ENCODE measurements around the gene GIMAP2. TPM values are rescaled to one million over a fixed set of nuclear protein-coding genes. Genes with fewer than 3 reads are reported as not detected.

GIMAP2 gene
- total and polyA plus RNA-seq, 7 donors = 5.1 to 24.9 (median 9.2) TPM

DNA sequence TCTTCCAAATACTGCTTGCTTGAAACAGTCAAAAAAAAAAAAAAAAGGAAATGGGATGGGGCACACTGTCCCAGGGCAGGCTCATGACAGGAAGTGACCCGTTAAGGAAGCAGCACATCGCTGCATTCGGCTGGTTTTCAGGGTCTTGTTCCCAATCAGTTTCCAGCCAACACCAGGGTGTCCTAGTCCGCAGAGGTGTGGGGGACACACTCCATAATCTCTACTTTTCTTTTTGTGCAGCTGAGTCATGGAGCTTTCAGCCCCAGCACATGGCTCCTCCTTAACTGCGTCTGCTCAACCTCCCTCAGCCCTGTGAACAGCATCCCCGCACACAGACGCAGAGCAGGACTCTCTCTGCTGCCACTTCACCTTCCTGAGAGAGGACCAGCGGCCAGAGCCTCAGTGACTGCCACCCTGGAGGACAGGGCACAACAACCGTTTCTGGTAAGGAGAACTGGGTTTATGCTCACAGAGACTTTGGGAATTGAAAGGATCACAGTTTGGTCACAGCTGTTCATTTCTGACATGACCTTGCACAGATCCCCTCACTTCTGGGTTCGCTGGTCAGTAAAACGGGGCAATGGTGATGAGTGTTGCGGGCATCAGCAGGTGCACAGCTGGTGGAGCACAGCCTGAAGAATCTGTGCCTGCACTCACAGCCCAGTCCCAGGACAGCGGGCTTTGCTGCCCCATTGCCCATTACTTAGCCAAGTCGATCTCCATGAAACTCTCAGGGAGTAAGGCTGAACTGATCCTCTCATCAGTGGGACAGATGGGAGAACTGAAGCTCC, 52.0 kb downstream of the GIMAP2 start, which contains the start of gene GIMAP5:
GIMAP5 (plus strand) TSS at position 154 of the 791 bp plus-strand sequence. CDS start 3,467 bp downstream, outside the sequence.
- Histone ChIP-seq H3K27me3 (no peaks in the 10 kb centered on the region), H3K36me3 (no peaks in the 10 kb centered on the region), H3K4me3 (peak within 1 kb of the TSS; percentile 14 to 45 (median 36)), H3K4me1 (peaks cover 0 to 3% (median 1%) of the 10 kb centered on the region in 4 donors), H3K27ac (peak within 1 kb of the TSS; percentile 57 to 72 (median 62)), H3K9me3 (no peaks in the 10 kb centered on the region)
- 31 to 77% methylated on average over 14 of the region's 14 CpGs for WGBS, 2 donors
- intact Hi-C loops (cut with DNase I) = no loop called here
- DNase-seq = no peak
- peak in 3 of 4 donors; percentile 24 to 57 (median 47) for TF ChIP-seq POLR2AphosphoS5 (IDR thresholded peaks at IDR 0.05)
- no peak for TF ChIP-seq EP300 (IDR thresholded peaks at IDR 0.05)

DNA sequence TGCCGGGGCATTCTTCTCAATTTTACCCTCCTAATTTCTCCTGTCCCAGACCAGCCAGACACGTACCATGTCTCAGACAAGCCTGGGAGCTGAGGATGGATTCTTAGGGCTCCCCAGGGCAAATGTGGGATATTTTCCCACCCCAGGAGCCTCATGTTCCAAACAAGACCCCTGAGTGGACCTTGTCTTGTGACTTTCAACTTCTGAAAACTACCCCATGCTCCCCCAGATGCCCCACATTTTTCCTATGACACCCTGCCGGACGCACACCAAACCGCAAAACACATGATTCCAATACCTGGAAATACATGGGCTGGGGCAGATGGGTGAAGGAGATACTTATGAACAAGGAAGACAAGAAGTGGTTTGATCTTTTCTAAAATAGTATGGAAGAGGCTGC, 52.6 kb downstream of the GIMAP2 start:
- Histone ChIP-seq H3K9me3 (no peaks in the 10 kb centered on the region), H3K36me3 (no peaks in the 10 kb centered on the region), H3K27ac (peak overlapping the region; percentile 57 to 72 (median 62)), H3K4me3 (peak overlapping the region in 3 of 4 donors; percentile 32 to 45 (median 40)), H3K27me3 (no peaks in the 10 kb centered on the region), H3K4me1 (peaks cover 0 to 9% (median 4%) of the 10 kb centered on the region in 4 donors)
- no peak for TF ChIP-seq CTCF (IDR thresholded peaks at IDR 0.05)
- no peak for TF ChIP-seq EP300 (IDR thresholded peaks at IDR 0.05)
- TF ChIP-seq POLR2A (IDR thresholded peaks at IDR 0.05) = no peak
- no peak for TF ChIP-seq POLR2AphosphoS5 (IDR thresholded peaks at IDR 0.05)
- WGBS, 2 donors = 57 to 79% methylated on average over 5 of the region's 5 CpGs
- intact Hi-C loops (cut with DNase I) = no loop called here
- DNase-seq = no peak

DNA sequence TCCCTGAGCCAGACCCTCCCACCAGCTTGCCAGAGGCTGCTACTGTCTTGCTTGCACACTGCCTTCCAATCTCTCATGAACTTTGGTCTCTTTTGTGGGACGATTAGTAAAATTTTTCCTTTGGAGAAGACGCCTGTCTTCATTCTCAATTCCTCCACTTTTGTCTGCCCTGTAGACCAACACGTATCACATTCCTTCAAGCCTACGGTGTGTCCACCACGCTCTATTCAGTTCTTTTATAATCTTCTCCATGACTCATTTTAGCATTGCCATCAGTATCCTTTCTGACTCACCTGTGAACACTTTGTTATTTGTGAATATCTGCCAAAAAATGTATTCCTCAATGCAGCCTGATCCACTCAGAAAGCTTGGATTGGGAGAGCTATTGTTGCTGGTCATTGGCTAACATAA, 53.1 kb downstream of the GIMAP2 start:
- Histone ChIP-seq H3K9me3 (no peaks in the 10 kb centered on the region), H3K4me3 (peak overlapping the region in 3 of 4 donors; percentile 32 to 45 (median 40)), H3K36me3 (no peaks in the 10 kb centered on the region), H3K27ac (peak overlapping the region; percentile 57 to 72 (median 62)), H3K4me1 (peaks cover 0 to 14% (median 8%) of the 10 kb centered on the region in 4 donors), H3K27me3 (no peaks in the 10 kb centered on the region)
- TF ChIP-seq CTCF (IDR thresholded peaks at IDR 0.05) = no peak
- no peak for TF ChIP-seq EP300 (IDR thresholded peaks at IDR 0.05)
- TF ChIP-seq POLR2AphosphoS5 (IDR thresholded peaks at IDR 0.05) = peak in 2 of 4 donors; percentile 39 to 57
- DNase-seq = no peak
- intact Hi-C loops (cut with DNase I) = no loop called here
- 52 to 60% methylated on average over 5 of the region's 5 CpGs for WGBS, 2 donors

DNA sequence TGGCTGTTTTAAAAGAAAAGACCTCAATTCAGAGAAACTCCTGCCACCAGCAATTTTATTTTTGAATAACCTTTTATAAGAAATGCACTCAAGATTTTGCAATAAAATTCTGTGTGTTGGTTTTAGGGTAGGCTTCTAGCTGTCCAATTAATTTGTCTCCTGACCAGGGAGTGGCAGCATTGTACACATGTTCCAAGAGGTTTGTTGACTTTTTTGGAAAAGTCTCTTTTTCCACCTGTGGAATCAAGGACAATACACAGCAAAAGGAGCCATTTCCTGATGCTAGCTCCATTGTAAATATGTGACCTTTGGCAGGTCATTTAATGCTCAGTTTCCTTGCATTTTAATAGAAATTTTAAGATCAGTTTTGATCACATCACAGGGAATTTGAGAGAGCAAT, 53.5 kb downstream of the GIMAP2 start:
- Histone ChIP-seq H3K4me1 (peaks cover 0 to 19% (median 10%) of the 10 kb centered on the region in 4 donors), H3K27ac (peak overlapping the region in 3 of 4 donors; percentile 62 to 72 (median 62)), H3K4me3 (peak overlapping the region in 3 of 4 donors; percentile 32 to 45 (median 40)), H3K9me3 (no peaks in the 10 kb centered on the region), H3K36me3 (no peaks in the 10 kb centered on the region), H3K27me3 (no peaks in the 10 kb centered on the region)
- TF ChIP-seq POLR2AphosphoS5 (IDR thresholded peaks at IDR 0.05) = no peak
- no peak for TF ChIP-seq CTCF (IDR thresholded peaks at IDR 0.05)
- TF ChIP-seq POLR2A (IDR thresholded peaks at IDR 0.05) = no peak
- no peak for TF ChIP-seq EP300 (IDR thresholded peaks at IDR 0.05)
- no peak for DNase-seq
- intact Hi-C loops (cut with DNase I) = no loop called here

DNA sequence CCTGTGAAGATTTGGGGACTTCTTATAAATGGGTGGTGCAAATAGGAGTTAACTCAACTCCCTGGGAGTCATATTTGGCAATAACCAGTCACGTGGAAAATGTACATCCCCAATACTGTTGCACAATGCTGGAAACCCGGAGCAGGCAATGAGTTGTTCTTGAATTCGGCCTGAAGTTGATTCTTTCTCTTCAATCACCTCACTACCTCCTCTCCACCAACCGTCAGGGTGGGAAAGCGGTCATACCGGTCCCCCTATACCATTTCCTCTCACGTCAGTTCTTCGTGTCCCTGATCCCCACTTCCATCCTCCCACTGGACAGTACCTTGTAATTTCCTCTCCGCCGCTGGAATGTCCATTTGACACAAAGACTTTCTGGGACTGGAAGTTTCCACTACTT, 54.5 kb downstream of the GIMAP2 start:
- Histone ChIP-seq H3K4me3 (peak overlapping the region in 3 of 4 donors; percentile 32 to 45 (median 40)), H3K36me3 (no peaks in the 10 kb centered on the region), H3K27me3 (no peaks in the 10 kb centered on the region), H3K27ac (peak overlapping the region in 1 of 4 donors; percentile 72), H3K4me1 (peaks cover 0 to 23% (median 12%) of the 10 kb centered on the region in 4 donors), H3K9me3 (no peaks in the 10 kb centered on the region)
- intact Hi-C loops (cut with DNase I) = no loop called here
- TF ChIP-seq CTCF (IDR thresholded peaks at IDR 0.05) (no peak), POLR2AphosphoS5 (IDR thresholded peaks at IDR 0.05) (no peak), EP300 (IDR thresholded peaks at IDR 0.05) (no peak), POLR2A (IDR thresholded peaks at IDR 0.05) (no peak)
- WGBS, 2 donors = 72 to 86% methylated on average over 10 of the region's 10 CpGs
- DNase-seq = no peak

Measured in sigmoid colon (tissue), 7 donors.